HG03045 (cell line): ENCODE results near the gene CAMTA1.

Experiments used
- ATAC-seq: cut with Tn5 transposase; IDR thresholded peaks from one replicate; pipeline ENCODE4 v1.9.1; 2021; ENCODE audit warnings: mild to moderate bottlenecking, moderate library complexity; ENCODE audit not compliant: unreplicated experiment

CAMTA1 gene

DNA sequence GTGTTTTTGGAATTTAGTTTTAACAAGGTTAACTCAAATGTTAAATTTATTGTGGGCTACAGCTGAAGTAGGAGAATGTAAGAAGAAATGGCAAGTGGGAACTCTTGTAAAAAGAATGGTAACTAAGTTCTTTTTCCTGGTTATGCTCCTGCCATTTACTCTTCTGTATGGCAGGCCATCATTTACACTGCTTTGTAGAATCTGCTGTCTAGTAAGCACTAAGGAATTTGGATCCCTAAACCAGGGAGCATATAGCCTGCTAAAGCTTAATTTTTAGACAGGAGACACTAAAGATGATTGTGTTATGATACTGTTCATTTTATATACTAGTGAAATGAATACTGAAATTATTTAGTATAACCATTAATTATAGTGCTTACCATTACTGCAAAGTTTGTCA lies 85.3 kb downstream of the CAMTA1 start:
- no peak for ATAC-seq

- ATAC-seq = no peak
Measured at GRCh38 chr1:6871300-6871972, 86.2 kb downstream of the CAMTA1 start.

DNA sequence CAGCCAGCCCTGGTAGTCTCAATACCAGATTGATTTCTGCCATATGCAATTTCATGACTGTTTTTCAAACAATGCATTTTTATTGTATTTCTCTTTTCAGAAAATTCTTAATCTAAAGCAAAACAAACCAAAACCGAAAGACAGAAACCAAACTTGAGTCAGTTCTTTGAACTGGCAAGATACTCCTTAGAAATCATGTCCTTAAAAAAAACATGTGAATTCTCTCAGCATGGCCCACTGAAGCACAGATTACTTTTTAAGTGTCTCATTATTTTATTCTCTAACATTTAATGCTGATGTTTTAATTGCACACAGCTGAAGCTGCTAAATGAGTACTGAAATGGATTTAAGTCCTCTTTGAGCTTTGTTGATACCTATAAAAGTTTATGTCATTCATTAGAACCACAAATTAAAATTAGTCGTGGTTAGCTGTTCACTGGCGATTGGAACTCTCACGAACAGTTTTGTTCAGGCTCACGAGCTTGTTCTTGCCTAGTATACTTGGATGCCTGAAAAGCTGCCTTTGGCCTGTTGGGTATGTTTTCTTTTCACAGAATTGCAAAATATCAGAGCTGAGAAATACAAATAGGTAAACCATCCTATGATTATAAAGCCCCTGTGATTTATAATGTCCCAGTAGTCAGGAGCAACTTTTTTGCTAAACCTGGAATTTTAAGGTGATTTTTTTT lies 87.5 kb downstream of the CAMTA1 start:
- no peak for ATAC-seq

- no peak for ATAC-seq
Measured at GRCh38 chr1:6873298-6874015, 88.2 kb downstream of the CAMTA1 start.

- ATAC-seq = no peak
Measured at GRCh38 chr1:6874298-6874697, 89.0 kb downstream of the CAMTA1 start.

DNA sequence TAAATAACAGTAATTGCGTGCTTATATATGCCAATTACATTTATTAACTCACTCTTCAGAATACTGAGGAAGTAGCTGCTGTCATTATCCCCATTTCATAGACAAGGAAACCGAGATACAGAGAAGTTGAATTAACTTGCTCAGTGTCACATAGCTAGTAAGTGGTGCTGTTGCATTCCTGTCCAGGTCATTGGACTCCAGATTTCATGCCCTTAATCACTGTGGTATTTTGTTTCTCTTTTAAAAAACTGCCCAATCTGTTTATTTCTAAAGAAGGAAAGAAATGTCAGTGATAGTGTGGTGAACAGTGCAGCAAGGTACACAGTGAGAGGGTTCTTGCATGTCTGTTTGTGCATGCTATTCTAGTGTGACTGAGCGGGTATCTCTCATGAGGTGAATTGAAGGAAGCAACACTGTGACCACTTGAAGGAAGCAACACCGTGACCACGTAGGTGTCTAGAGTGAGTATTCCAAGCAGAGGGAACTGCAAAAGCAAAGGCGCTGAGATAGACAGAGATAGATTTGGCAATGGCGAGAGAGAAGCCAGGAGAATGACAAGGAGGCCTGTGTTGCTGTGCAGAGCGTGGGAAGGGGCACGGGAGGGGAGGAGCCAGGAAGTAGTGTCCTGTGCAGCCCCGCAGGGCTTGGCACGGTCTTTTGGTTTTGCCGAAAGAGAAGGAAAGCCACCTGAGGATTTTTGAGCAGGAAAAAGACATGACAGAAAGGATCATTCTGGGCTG lies 95.9 kb downstream of the CAMTA1 start:
- no peak for ATAC-seq

DNA sequence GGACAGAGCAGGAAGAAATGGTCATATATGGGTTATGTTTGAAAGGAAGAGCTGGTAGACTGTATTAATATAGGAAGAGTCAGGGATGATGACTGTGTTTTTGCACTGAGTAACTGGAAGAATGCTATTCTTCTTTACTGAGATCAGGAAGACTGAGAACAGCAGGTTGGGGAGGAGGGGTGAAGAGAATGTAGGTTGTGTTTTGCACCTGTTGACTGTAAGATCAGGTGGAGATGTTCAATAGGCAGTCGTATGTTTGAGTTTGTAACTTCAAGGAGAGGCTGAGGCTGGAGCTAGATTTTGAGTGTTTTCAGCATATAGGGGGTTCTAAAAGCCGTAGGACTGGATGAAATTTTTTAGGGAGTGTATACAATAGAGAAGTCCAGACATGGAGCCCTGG lies 97.2 kb downstream of the CAMTA1 start:
- ATAC-seq = no peak

DNA sequence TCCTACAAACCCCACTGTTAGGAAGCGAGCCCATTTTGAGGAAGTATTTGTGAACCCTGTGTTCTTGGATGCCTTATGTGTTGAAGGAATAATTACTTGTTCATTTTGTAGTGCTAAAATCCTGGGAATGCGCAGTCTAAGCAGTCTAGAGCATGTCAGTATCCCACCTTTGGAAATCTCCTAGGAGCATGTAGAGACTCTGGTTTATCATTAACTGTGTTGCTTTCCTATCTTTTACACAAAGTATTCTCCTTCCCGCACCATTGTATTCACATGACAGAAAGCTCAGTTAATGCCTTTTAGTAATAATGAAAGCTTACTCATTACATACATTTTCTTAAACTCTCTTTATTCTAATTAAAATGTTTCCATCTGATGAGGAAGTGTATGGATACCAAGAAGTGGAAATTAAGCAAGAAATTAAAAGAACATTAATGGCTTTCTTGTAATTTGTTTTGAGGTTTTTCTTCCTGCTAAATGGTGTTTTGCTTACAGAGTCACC lies 99.4 kb downstream of the CAMTA1 start:
- ATAC-seq = no peak

DNA sequence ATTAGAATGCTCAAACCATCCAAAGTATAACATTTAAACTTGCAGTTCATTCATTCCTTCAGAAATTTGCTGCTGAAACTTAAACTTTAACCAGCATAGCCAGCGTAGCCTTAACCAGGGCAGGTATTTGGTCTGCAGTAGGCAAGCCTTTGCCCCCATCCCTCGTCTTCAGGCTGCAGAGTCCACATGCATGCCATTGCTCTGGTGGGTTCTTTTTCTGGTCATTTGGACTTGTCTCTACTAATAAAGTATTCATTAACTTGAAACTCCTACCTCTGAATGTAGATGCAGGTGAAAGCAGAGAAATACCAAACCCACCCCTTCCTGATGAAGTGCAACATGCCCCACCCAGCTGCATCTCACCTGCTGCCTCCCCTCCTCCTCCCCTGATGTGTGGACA lies 100.2 kb downstream of the CAMTA1 start:
- ATAC-seq = no peak

- ATAC-seq = no peak
Measured at GRCh38 chr1:6886523-6886922, 101.3 kb downstream of the CAMTA1 start.

DNA sequence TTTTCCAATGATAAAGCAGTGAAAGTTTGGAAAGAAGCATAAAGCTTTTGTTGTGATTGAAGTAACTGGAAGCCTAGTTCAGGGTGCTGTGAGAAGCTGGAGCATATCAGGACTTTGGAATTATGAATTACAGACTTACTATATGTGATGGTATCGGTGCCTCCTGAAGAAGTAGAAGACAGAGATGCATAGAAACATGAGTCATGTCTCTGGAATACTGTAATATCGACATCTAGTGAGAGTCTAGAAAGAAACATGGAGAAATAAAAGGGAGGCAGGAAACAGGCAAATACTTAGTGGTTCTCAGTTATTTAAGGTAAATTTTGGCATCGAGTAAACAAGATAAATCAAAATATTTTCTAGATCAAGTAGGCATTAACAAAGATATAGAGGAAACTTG lies 103.0 kb downstream of the CAMTA1 start:
- no peak for ATAC-seq

- ATAC-seq = no peak
Measured at GRCh38 chr1:6888870-6889269, 103.6 kb downstream of the CAMTA1 start.

DNA sequence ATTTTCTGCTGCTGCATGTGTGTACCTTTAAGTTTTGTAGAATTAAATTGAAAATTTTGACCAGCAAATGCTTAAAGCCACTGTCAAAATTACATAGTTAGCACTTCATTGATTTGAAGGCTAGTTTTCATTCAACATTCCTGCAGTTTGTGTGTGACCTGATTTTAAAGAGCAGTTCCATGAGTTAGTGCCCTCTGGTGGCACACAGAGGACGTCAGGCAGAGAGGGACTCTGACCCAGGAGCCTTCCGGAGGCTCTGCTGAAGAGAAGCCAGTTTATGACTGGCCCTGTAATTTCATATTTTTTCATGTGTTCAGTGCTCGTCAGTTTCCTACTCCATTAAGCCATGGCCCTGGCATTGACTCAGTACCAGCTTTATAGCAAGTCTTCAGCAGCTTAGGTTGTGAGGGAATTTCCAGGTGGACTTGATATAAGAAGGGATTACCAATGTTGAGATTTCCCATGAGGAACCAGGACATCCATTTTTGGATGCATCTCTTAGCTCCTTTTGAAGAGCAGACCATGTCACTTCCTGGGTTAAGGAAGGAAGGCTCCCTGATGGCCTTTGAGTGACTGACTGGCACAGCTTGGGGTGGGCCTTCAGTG lies 104.7 kb downstream of the CAMTA1 start:
- ATAC-seq = no peak

DNA sequence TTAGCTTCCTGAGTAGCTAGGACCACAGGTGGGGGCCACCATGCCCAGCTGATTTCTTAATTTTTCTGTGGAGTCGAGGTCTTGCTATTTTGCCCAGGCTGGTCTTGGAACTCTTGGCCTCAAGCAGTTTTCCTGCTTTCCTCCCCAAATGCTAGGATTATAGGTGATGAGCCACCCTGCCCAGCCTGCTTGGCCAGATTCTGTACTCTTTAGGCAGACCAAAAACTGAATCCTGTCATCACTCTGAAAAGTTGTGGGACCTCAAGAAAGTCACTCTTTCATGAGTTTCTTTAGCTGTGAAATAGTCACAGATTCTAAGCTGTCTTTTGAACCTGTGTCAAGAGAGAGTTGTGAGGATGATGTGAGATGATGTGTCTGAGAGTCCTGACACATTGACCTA lies 105.4 kb downstream of the CAMTA1 start:
- ATAC-seq = no peak

GRCh38 chr1:6891781-6892579 lies 106.7 kb downstream of the CAMTA1 start:
- no peak for ATAC-seq

DNA sequence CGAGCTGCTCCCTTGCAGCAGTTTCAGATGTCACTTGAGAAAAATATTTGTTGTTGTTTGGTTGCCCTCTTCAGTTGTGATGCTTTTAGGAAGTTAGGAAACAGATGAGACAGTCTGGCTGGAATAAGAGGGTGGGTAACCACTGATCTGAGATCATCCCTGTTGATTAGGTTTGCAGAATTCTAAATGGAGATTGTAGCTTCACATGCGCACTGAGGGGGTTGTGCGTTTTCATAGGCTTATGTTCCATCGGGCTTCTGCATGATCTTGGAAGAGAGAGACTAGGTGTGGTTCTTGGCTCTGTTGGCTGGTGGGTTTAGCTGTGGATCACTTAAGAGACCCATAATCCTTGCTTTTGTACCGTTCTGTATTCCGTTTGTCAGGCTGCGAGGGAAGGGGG lies 108.1 kb downstream of the CAMTA1 start:
- ATAC-seq = no peak

DNA sequence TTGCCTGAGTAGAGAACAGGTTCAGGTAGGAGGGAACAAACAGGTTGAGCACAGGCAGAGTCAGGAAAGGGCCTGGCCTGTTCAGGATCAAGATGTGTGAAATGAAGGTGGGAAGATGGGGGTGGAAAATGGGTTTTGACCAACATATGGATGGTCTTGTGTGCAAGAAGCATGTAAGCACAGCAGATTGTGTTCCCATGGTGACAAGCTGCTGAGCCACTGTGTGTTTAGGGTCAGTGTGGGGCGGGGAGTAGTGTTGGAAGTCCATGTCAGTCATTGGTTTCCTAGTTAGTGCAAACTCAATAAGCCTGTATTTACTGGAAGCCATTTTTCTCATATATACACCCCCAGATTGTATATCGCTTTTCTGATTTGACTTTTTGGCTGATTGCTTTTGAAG lies 111.9 kb downstream of the CAMTA1 start:
- no peak for ATAC-seq

GRCh38 chr1:6898974-6899539 lies 113.8 kb downstream of the CAMTA1 start:
- no peak for ATAC-seq

GRCh38 chr1:6899621-6900020 lies 114.4 kb downstream of the CAMTA1 start:
- no peak for ATAC-seq

DNA sequence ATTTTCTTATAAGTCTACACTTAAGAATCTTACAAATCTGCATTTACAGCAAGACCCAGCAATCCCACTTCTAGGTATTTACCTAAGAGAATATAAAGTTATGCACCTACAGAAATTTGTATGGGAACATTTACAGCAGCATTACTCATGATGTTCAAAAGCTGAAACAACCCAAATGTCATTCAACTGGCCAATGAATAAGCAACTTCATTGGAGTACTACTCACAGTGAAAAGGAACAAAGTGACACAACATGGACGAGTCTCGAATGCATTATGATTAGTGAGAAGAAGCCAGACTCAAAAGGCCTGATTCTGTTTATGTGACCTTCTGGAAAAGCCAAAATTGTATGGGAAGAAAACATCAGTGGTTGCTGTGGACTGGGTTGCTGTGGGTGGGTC lies 116.9 kb downstream of the CAMTA1 start:
- ATAC-seq = no peak
